B cell (primary cell): ENCODE results near the gene RAB25. TPM values are rescaled to one million over a fixed set of nuclear protein-coding genes. Genes with fewer than 3 reads are reported as not detected.
A peak's percentile ranks its signal among the peaks of the same experiment; 100 is the strongest.
"Not testable (repeated sequence)": the region's sequence is repeated elsewhere in the genome, so short reads cannot be mapped to it uniquely, and the experiment has no call there.

Experiments
- ATAC-seq: fragments of 200-7000 bp; cut with Tn5 transposase; one replicate; pipeline ENCODE4 v1.10.0; 2021; ENCODE audit warnings: low read depth, mild to moderate bottlenecking, moderate number of reproducible peaks, moderate library complexity
- CTCF ChIA-PET: fragments of 350-600 bp; sonication (Branson Sonifier 250); formaldehyde crosslinking; loops from one replicate; lab custom pipeline; 2021; ENCODE audit warnings: antibody characterized with exemption, inconsistent platforms; lab: Charles Lee
- POLR2A ChIA-PET: fragments of 350-600 bp; sonication (Branson Sonifier 250); formaldehyde crosslinking; loops from one replicate; lab custom pipeline; 2021; ENCODE audit warnings: antibody characterized with exemption; lab: Charles Lee
- DNase-seq: peaks from one replicate; pipeline ENCODE4 v3.0.0; 2013
- H2AFZ ChIP-seq: 2 replicates; pipeline ENCODE4 v1.6.1; 2012; ENCODE audit warnings: mild to moderate bottlenecking, low read depth, low read length; ENCODE audit not compliant: insufficient read depth, poor library complexity, severe bottlenecking
- H3K27ac ChIP-seq, 2 donors: 1 replicate in 1 of 2; 2 replicates in 1 of 2; pipeline ENCODE4 v1.5.1; 2012 to 2013; ENCODE audit warnings: low read length in 2 of 2, mild to moderate bottlenecking in 2 of 2, moderate library complexity in 1 of 2
- H3K27me3 ChIP-seq, 4 experiments: fragments of 200-600 bp in 1 of 4; sonication (generic) in 1 of 4; replicated peaks in 1 of 4; 1 replicate in 2 of 4; 2 replicates in 2 of 4; pipeline versions ENCODE4 v1.6.1 to v1.7.0; 2013 to 2016; ENCODE audit warnings: low read length in 3 of 4, mild to moderate bottlenecking in 2 of 4, mixed read lengths in 1 of 4, moderate library complexity in 1 of 4; ENCODE audit not compliant: insufficient read depth in 4 of 4, control insufficient read depth in 3 of 4; ENCODE audit errors: control extremely low read depth in 1 of 4
- H3K36me3 ChIP-seq, 2 experiments: replicated peaks in 1 of 2; 1 replicate in 1 of 2; 2 replicates in 1 of 2; pipeline versions ENCODE4 v1.6.1 to v1.7.1; 2013; ENCODE audit warnings: low read length in 1 of 2; ENCODE audit not compliant: insufficient read depth in 2 of 2, control insufficient read depth in 1 of 2; ENCODE audit errors: control extremely low read depth in 1 of 2, extremely low read depth in 1 of 2
- H3K4me1 ChIP-seq, 2 donors: fragments of 200-600 bp in 1 of 2; sonication (generic) in 1 of 2; 1 replicate in 1 of 2; 2 replicates in 1 of 2; pipeline versions ENCODE4 v1.5.1 to v1.6.1; 2013 to 2017; ENCODE audit warnings: low read length in 2 of 2; ENCODE audit not compliant: control insufficient read depth in 2 of 2, insufficient read depth in 2 of 2
- H3K4me2 ChIP-seq: replicated peaks from 2 replicates; pipeline ENCODE3; 2012; ENCODE audit warnings: mild to moderate bottlenecking, low read depth, low read length; ENCODE audit not compliant: poor library complexity, severe bottlenecking
- H3K4me3 ChIP-seq, 5 experiments: fragments of 200-600 bp in 1 of 5; sonication (generic) in 1 of 5; 1 replicate in 3 of 5; 2 replicates in 2 of 5; pipeline versions ENCODE4 v1.5.1 to v1.7.0; 2011 to 2016; ENCODE audit warnings: low read length in 4 of 5, mild to moderate bottlenecking in 4 of 5, low read depth in 2 of 5, control low read depth in 1 of 5, moderate library complexity in 1 of 5; ENCODE audit not compliant: insufficient read depth in 1 of 5; ENCODE audit errors: control extremely low read depth in 1 of 5, extremely low read depth in 1 of 5
- H3K79me2 ChIP-seq: fragments of 200-600 bp; sonication (generic); one replicate; pipeline ENCODE4 v1.6.0; 2016; ENCODE audit warnings: low read length; ENCODE audit not compliant: control insufficient read depth, insufficient read depth
- H3K9ac ChIP-seq: fragments of 200-600 bp; sonication (generic); 2 replicates; pipeline ENCODE4 v1.6.1; 2017; ENCODE audit warnings: mild to moderate bottlenecking, low read length, moderate library complexity
- H3K9me3 ChIP-seq, 3 donors: one replicate each; pipeline versions ENCODE4 v1.6.1 to v1.7.1; 2013; ENCODE audit warnings: low read length in 2 of 3; ENCODE audit not compliant: control insufficient read depth in 2 of 3, insufficient read depth in 1 of 3; ENCODE audit errors: control extremely low read depth in 1 of 3
- H4K20me1 ChIP-seq: 2 replicates; pipeline ENCODE4 v1.6.0; 2012; ENCODE audit warnings: mild to moderate bottlenecking, low read length; ENCODE audit not compliant: insufficient read depth, control insufficient read depth, poor library complexity, severe bottlenecking
- H3K27ac Mint-ChIP-seq: one replicate; pipeline ENCODE4 v1.8.0; 2021; ENCODE audit warnings: mixed read lengths
- H3K27me3 Mint-ChIP-seq: one replicate; pipeline ENCODE4 v1.8.0; 2021; ENCODE audit warnings: mixed read lengths
- H3K4me1 Mint-ChIP-seq: one replicate; pipeline ENCODE4 v1.8.0; 2021; ENCODE audit warnings: mixed read lengths
- H3K4me3 Mint-ChIP-seq: one replicate; pipeline ENCODE4 v1.8.0; 2021; ENCODE audit warnings: mixed read lengths
- H3K9me3 Mint-ChIP-seq: one replicate; pipeline ENCODE4 v1.8.0; 2022; ENCODE audit warnings: mixed read lengths; ENCODE audit not compliant: insufficient read depth
- EZH2 ChIP-seq: IDR thresholded peaks from 2 replicates; pipeline ENCODE4 v1.6.1; 2012; ENCODE audit warnings: borderline replicate concordance, low read depth, mild to moderate bottlenecking, moderate library complexity, low read length; ENCODE audit not compliant: insufficient read depth, poor library complexity, severe bottlenecking
- WGBS: methylation state at CpG from one replicate; pipeline ENCODE4 v1.1.5; 2013; ENCODE audit warnings: missing lambda C conversion rate; ENCODE audit not compliant: insufficient coverage; 5-methylcytosine and 5-hydroxymethylcytosine counted together
- intact Hi-C: fragments of 100-400 bp; cut with micrococcal nuclease; formaldehyde crosslinking; loops from one replicate; pipeline ENCODE4 v1.10.0; 2022
- polyA plus RNA-seq: library from polyadenylated mRNA; depleted of rRNA; stranded (reverse); fragments of >200 nt; gene quantifications from 2 replicates; pipeline ENCODE4 v1.2.3, GENCODE V29; 2012
- total RNA-seq, 2 donors: library from RNA; stranded (reverse); fragments of 120-200 nt in 1 of 2; gene quantifications; 1 replicate in 1 of 2; 2 replicates in 1 of 2; pipeline versions ENCODE4 v1.2.3 to v1.2.4, GENCODE V29; 2013 to 2022
- TF ChIP-seq, protein P1 (sequence below): fragments of 200-600 bp; IDR thresholded peaks from one replicate; pipeline ENCODE4 v1.8.0; 2022; ENCODE audit warnings: antibody characterized with exemption, mild to moderate bottlenecking

Gene RAB25
- total and polyA plus RNA-seq, 2 donors (not counting 1 experiment from before 2014, with no cell fraction given) = 0.69 to 2.2 TPM

DNA sequence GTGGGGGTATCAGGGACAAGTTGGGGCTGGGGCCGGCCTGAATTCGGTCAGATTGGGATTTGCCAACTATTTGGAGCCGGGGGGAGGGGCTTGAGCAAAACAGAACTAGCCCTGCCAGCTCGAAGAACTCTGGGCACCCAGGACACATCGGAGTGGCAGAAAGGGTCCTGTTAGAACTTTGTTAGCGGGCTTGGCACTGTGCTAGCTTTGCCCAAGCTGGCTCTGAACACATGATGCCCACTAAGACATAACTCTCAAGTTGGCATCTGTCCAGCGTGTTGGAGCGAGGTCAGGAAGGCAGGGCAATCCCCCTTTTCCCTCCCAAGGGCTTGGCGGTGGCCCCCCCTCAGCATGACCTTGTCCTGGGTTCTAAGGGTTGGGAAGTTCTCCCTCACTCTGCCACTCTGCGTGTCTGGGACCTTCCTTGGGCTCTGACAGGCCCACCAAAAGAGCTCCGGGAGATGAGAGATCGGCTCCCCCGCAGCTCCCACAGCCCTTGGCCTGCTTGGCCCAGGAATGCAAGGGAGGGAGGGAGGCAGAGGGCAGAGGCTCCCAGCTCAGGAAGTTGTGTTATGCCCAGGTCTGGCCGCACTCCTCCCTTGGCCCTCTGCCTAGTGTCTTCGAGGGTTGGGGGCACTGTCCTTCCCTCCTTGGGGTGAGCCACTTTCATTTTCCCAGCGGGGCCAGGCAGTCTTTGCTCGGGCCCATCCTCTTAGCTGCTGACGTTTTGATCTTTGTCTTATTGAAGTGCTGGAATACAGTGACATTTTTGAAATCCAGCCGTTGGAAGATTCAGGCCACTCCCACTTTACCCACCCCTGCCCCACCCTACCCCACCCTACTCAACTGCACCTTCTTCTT lies 54.8 kb downstream of the RAB25 start:
- no peak overlapping the region for H3K27ac ChIP-seq
- H3K9ac ChIP-seq = peak overlapping the region; percentile 77
- no peaks in the 10 kb centered on the region for H3K79me2 ChIP-seq
- peak overlapping the region; percentile 52 for H2AFZ ChIP-seq
- TF ChIP-seq, protein P1, sequence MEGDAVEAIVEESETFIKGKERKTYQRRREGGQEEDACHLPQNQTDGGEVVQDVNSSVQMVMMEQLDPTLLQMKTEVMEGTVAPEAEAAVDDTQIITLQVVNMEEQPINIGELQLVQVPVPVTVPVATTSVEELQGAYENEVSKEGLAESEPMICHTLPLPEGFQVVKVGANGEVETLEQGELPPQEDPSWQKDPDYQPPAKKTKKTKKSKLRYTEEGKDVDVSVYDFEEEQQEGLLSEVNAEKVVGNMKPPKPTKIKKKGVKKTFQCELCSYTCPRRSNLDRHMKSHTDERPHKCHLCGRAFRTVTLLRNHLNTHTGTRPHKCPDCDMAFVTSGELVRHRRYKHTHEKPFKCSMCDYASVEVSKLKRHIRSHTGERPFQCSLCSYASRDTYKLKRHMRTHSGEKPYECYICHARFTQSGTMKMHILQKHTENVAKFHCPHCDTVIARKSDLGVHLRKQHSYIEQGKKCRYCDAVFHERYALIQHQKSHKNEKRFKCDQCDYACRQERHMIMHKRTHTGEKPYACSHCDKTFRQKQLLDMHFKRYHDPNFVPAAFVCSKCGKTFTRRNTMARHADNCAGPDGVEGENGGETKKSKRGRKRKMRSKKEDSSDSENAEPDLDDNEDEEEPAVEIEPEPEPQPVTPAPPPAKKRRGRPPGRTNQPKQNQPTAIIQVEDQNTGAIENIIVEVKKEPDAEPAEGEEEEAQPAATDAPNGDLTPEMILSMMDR = no peak
- no peak for TF ChIP-seq EZH2
- peaks cover 0 to 4% (median 0%) of the 10 kb centered on the region in 3 donors for H3K9me3 ChIP-seq
- no peaks in the 10 kb centered on the region for H3K36me3 ChIP-seq
- H3K9me3 Mint-ChIP-seq = no peaks in the 10 kb centered on the region
- peaks cover 0 to 54% (median 12%) of the 10 kb centered on the region in 4 experiments for H3K27me3 ChIP-seq
- peak overlapping the region; percentile 90 for H3K4me3 Mint-ChIP-seq
- intact Hi-C loops = no loop called here
- DNase-seq (peak; percentile 56), ATAC-seq (no peak)
- peaks cover 22 to 24% of the 10 kb centered on the region in 2 donors for H3K4me1 ChIP-seq
- H3K4me2 ChIP-seq = peak overlapping the region; percentile 97
- ChIA-PET POLR2A (interaction anchor here (0.6 to 2.7 kb wide), 4 partner anchors 9 to 901 kb away, joined by 3 to 29 read pairs (median 6); no protein-coding TSS in a partner anchor), CTCF (interaction anchor here (0.6 to 28.7 kb wide), 4 partner anchors 13 to 118 kb away, joined by 3 to 970 read pairs (median 46); no protein-coding TSS in a partner anchor)
- H4K20me1 ChIP-seq = no peaks in the 10 kb centered on the region
- peak overlapping the region in 4 of 5 experiments; percentile 45 to 76 (median 64) for H3K4me3 ChIP-seq
- H3K27ac Mint-ChIP-seq = peak overlapping the region; percentile 77
- WGBS = 21% methylated on average over 13 of the region's 19 CpGs
- peaks cover 36% of the 10 kb centered on the region for H3K4me1 Mint-ChIP-seq
- peaks cover 34% of the 10 kb centered on the region for H3K27me3 Mint-ChIP-seq

DNA sequence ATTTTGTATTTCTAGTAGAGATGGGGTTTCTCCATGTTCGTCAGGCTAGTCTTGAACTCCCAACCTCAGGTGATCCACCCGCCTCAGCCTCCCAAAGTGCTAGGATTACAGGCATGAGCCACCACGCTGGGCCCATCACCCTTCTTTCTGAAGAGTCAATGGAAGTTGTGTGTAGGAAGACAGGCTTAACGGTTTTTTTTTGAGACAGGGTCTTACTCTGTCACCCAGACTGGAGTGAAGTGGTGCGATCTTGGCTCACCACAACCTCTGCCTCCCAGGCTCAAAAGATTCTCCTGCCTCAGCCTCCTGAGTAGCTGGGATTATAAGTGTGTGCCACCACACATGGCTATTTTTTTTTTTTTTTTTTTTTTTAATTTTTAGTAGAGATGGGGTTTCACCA lies 55.8 kb downstream of the RAB25 start:
- H3K9ac ChIP-seq, H3K27ac ChIP-seq, H3K27ac Mint-ChIP-seq, H3K9me3 ChIP-seq, H2AFZ ChIP-seq, H3K4me3 ChIP-seq, H3K4me2 ChIP-seq, DNase-seq, H4K20me1 ChIP-seq, H3K36me3 ChIP-seq, H3K79me2 ChIP-seq, H3K9me3 Mint-ChIP-seq, intact Hi-C loops, ATAC-seq: not testable (repeated sequence)
- H3K4me3 Mint-ChIP-seq = peak overlapping the region; percentile 90
- CTCF ChIA-PET = interaction anchor here (0.6 to 28.7 kb wide), 3 partner anchors 12 to 117 kb away, joined by 3 to 970 read pairs (median 89); no protein-coding TSS in a partner anchor
- H3K4me1 ChIP-seq = peaks cover 22 to 24% of the 10 kb centered on the region in 2 donors
- H3K27me3 Mint-ChIP-seq = peaks cover 34% of the 10 kb centered on the region
- WGBS = 100% methylated on average over 1 of the region's 5 CpGs
- POLR2A ChIA-PET = interaction anchor here (0.7 kb wide), 1 partner anchor 96 kb away, joined by 5 read pairs; the partner anchor contains the start of gene PMF1
- H3K4me1 Mint-ChIP-seq = peaks cover 36% of the 10 kb centered on the region
- H3K27me3 ChIP-seq = peaks cover 0 to 62% (median 14%) of the 10 kb centered on the region in 4 experiments
